ENCODE measurements around the gene PWP2. TPM values are rescaled to one million over a fixed set of nuclear protein-coding genes. Genes with fewer than 3 reads are reported as not detected.

PWP2 gene
- total and polyA plus RNA-seq, 4 donors: 0.66 to 8.4 (median 2.7) TPM

Other genes with a start within 250 kb of the PWP2 start
- gene AGPAT3, start 242.2 kb upstream of the PWP2 start, total RNA-seq: 100 to 1,000 TPM in 1 of 2 donors, 10 to 100 TPM in 1; 60.7 to 148 TPM
- gene AGPAT3, start 242.2 kb upstream of the PWP2 start, polyA plus RNA-seq: 10 to 100 TPM; 32.3 to 58.9 TPM
- gene TRAPPC10, start 95.1 kb upstream of the PWP2 start, total RNA-seq: 10 to 100 TPM; 16.6 to 24.9 TPM
- gene TRAPPC10, start 95.1 kb upstream of the PWP2 start, polyA plus RNA-seq: 1 to 10 TPM; 4.9 to 7.2 TPM
- gene GATD3, start 26.3 kb downstream of the PWP2 start, total RNA-seq: 10 to 100 TPM in 1 of 2 donors, 1 to 10 TPM in 1; 2.0 to 57.1 TPM
- gene GATD3, start 26.3 kb downstream of the PWP2 start, polyA plus RNA-seq: 1 to 10 TPM; 3.0 to 6.4 TPM
- gene ICOSLG, start 133.5 kb downstream of the PWP2 start, total RNA-seq: 1 to 10 TPM; 1.1 to 1.6 TPM
- gene ICOSLG, start 133.5 kb downstream of the PWP2 start, polyA plus RNA-seq: 1 to 10 TPM in 1 of 2 donors, under 1 TPM in 1; 0.69 to 1.1 TPM
- gene DNMT3L, start 154.5 kb downstream of the PWP2 start, total RNA-seq: under 1 TPM in 1 of 2 donors, not detected in 1; 0.25 TPM
- gene DNMT3L, start 154.5 kb downstream of the PWP2 start, polyA plus RNA-seq: under 1 TPM; 0.18 to 0.99 TPM
- gene AIRE, start 178.5 kb downstream of the PWP2 start, total RNA-seq: under 1 TPM in 1 of 2 donors, not detected in 1; 0.05 TPM
- not detected for gene AIRE, start 178.5 kb downstream of the PWP2 start, polyA plus RNA-seq
- gene PFKL, start 192.7 kb downstream of the PWP2 start, total RNA-seq: 10 to 100 TPM; 83.9 to 98.4 TPM
- 10 to 100 TPM; 48.1 to 78.1 TPM for gene PFKL, start 192.7 kb downstream of the PWP2 start, polyA plus RNA-seq
- gene CFAP410, start 232.0 kb downstream of the PWP2 start, total RNA-seq: 10 to 100 TPM; 11.7 to 12.9 TPM
- gene CFAP410, start 232.0 kb downstream of the PWP2 start, polyA plus RNA-seq: 10 to 100 TPM in 1 of 2 donors, 1 to 10 TPM in 1; 7.9 to 16.3 TPM
- gene TRPM2, start 246.2 kb downstream of the PWP2 start, total RNA-seq: 1 to 10 TPM in 1 of 2 donors, under 1 TPM in 1; 0.65 to 1.3 TPM
- gene TRPM2, start 246.2 kb downstream of the PWP2 start, polyA plus RNA-seq: under 1 TPM; 0.43 to 0.61 TPM

All from liver (tissue), 4 donors.